GM18519 (cell line): ENCODE measurements around the gene SEMA3G.

Experiments
- ATAC-seq: cut with Tn5 transposase; IDR thresholded peaks from one replicate; pipeline ENCODE4 v1.9.1; 2021; ENCODE audit warnings: mild to moderate bottlenecking, moderate library complexity; ENCODE audit not compliant: unreplicated experiment, low FRiP score

Gene SEMA3G

DNA sequence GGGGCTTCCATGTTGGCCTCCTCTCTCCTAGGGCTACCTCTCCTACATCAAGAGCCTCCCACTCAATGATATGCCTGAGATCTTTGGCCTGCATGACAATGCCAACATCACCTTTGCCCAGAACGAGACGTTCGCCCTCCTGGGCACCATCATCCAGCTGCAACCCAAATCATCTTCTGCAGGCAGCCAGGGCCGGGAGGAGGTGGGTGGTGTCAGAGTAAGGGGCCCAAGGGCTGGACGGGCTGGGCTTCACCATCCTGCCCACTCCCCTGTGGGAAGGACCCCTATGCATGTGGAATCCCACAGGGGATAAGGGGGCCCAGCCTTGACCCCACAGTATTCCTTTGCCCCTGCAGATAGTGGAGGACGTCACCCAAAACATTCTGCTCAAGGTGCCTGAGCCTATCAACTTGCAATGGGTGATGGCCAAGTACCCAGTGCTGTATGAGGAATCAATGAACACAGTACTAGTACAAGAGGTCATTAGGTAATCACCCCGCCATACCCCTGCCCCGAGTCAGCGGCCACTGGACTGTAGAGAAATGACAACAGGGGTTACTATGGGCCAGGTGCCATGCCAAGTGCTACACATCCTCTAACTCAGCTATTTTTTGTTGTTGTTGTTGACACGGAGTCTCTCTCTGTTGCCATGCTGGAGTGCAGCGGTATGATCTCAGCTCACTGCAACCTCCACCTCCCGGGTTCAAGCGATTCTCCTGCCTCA is 47.1 kb downstream of the SEMA3G start:
- no peak for ATAC-seq

DNA sequence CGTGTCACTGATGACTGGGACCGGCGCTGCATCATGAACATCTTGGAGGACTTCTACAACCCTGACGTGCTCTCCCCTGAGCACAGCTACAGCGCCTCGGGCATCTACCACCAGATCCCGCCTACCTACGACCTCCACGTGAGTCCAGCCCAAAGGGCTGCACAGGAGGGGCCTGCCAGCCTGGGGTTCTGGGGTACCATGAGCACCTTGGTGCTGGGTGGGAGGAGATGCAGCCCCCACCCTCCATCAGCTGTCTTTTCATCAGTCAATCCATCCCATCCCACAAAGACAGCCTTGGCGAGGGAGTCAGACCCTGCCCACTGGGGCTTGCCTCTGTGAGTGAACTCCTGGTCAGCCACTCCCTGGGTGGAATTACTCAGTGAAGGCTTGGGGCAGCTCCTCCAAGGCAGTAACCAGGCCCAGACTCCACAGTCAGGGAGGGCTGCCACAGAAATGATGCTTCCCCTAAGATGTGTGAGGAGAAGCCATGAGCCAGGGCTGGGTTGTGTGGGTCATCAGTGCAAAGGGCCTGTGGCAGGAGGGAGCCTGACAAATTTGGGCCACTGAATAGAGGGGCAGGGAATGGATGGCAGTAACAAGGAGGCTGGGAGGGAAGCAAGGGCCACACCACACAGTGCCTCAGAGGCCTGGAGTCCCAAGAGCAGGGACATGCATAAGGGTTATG is 47.9 kb downstream of the SEMA3G start:
- no peak for ATAC-seq

DNA sequence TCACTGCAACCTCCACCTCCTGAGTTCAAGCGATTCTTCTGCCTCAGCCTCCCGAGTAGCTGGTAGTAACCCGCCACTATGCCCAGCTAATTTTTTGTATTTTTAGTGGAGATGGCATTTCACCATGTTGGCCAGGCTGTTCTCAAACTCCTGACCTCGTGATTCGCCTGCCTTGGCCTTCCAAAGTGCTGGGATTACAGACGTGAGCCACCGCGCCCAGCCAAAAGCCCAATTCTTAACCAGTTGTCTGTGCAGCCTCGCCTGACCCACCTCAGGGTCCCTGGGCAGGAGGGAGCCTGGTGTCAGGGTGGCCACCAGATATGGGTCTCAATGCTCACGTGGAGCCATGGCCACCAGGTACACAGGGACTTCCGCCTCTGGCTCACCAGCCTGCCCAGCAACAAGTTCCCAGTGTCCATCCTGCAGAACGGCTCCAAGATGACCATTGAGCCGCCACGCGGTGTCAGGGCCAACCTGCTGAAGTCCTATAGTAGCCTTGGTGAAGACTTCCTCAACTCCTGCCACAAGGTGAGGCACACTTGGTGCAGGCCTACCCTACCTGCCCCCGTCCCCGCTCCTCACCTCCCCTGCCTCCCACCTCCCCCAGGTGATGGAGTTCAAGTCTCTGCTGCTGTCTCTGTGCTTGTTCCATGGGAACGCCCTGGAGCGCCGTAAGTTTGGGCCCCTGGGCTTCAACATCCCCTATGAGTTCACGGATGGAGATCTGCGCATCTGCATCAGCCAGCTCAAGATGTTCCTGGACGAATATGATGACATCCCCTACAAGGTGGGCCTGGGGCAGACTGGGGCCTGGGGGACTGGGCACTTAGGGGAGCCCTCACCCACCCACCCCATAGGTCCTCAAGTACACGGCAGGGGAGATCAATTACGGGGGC is 48.6 kb downstream of the SEMA3G start:
- ATAC-seq, result no peak

DNA sequence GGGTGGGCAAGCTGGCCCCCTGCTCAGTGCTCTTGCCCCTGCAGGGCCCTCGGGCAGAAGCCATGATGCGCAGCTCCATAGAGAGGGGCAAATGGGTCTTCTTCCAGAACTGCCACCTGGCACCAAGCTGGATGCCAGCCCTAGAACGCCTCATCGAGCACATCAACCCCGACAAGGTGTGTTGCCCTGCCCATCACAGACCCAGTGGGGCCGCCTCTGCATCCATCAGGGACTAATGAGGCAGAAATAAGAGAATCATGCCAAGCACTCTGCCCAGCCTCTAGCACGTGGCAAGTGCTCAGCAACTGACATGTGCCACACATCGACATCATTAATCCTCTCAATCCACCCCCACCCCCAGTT is 49.4 kb downstream of the SEMA3G start:
- no peak for ATAC-seq

DNA sequence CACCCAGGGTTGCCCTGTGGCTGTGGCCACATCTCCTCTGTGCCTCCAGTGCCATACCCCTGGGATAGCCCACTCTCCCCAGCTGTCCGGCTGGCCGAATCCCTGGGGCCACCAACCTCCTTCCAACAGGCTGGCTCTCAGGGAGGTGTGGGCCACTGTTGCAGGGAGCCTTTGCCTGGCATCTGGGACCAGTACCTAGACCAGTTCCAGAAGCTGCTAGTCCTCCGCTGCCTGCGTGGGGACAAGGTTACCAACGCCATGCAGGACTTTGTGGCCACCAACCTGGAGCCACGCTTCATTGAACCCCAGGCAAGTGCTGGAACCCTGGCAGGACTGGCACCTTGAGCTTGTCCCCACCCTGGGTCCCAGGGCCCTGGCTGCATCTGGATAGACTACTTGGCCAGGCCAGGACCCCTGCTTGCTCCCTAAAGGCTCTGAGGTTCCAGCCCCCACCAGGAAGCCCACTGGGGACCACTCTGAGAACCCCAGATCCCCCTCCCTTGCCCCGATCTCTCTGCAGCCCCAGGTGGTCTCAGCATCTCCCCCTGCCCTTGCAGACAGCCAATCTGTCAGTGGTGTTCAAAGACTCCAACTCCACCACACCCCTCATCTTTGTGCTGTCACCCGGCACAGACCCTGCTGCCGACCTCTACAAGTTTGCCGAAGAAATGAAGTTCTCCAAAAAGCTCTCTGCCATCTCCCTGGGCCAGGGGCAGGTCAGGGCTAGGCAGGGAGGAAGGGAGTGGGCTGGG is 50.0 kb downstream of the SEMA3G start:
- no peak for ATAC-seq

DNA sequence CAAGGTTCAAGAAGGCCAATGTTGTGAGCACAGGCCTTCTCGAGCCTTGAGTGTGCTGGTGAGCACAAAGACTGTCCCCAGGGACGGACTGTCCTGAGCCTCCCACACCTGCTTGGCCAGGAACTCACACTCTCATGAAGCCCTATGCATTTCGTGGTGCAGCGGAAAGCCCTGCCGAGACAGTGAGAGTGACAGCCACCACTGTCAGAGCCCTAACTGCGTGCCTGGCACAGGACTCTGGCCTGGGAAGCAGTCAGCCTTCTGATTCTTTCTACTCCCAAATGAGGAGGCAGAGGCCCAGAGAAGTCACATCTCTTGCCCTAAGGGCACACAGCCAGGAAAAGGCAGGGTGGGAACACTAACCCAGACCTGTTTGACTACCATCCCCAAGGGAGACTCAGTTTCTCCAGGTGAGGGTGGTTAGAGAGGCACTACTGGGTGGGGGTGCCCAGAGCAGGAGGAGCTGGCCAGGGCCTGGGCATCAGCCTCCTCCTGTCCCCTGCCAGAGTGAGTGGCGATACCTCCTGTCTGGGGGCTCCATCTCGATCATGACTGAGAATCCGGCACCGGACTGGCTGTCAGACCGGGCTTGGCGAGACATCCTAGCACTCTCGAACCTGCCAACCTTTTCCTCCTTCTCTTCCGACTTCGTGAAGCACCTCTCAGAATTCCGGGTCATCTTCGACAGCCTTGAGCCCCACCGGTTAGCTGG is 50.8 kb downstream of the SEMA3G start:
- no peak for ATAC-seq

DNA sequence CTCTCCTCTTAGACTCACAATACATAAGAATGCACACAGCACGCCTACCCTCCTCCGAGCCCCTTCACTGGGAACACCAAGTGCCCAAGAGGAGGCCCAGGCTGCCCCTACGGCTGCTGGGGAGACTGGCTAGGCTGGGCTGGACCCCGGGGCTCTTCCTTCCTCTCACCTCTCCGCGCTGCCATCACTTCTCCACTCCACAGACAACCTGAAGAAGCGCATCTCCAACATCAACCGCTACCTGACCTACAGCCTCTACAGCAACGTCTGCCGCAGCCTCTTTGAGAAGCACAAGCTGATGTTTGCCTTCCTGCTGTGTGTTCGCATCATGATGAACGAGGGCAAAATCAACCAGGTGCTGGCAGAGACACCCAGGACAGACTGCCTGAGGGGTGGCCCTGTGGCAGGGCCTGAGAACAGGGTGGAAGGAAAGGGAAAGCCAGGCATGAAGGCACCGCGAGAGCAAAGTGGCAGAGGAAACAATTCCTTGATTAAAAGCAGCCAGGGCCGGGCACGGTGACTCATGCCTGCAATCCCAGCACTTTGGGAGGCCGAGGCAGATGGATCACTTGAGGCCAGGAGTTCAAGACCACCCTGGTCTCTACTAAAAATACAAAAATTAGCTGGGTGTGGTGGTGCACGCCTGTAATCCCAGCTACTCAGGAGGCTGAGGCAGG is 51.6 kb downstream of the SEMA3G start:
- no peak for ATAC-seq

DNA sequence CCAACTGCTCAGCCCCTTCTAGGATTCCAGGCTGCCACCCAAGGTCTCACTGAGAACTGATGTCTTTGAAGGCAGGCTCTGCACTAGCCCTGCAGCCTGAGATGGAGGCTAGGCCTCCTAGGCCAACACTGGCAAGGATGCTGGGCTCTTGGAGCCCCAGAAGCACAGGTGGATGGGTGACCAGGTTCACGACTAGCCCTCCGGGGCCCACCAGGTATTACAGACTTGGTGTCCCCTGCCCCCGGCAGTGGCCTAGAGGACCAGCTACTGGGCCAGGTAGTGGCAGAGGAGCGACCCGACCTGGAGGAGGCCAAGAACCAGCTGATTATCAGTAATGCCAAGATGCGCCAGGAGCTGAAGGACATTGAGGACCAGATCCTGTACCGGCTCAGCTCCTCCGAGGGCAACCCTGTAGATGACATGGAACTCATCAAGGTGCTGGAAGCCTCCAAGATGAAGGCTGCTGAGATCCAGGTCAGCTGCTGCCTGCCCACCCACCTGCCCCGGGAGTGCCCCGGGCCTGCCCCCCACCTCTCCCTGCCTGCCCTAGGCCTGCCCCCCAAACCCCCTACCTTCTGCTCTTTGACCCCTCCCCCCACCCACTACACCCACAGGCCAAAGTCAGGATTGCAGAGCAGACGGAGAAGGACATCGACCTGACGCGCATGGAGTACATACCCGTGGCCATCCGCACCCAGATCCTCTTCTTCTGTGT is 52.5 kb downstream of the SEMA3G start:
- ATAC-seq, result no peak

DNA sequence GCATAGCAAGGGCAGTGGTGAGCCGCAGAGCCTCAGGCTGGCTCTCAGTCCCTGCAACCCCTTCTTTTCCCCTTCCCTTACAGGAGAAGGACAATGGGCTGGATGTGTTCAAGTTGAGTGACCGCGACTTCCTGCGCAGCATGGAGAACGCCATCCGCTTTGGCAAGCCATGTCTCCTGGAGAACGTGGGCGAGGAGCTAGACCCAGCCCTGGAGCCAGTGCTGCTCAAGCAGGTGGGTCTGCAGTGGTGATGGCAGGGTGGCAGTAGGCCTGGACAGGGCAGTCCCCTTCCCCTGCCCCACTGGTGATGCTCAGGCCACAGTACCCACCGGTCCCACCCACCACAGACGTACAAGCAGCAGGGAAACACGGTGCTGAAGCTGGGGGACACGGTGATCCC is 53.8 kb downstream of the SEMA3G start:
- ATAC-seq, result no peak

DNA sequence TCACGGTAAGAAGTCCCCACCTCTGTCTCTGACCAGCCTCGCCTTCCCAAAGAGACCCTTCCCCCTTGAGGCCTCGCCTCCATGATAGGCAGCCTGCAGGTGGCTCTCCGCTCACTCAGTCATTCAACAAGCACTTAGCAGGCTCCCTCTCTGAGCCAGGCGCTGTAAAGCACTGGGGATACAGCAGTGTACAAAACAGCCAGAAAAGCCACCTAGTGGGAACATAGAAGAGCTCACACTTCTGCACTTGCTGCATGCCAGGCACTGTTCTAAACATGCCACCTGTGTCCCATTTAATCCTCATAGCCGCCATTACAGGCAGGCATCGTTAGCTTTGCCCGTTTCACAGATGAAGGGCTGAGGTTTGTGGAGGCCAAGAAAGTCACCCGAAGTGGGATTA is 56.0 kb downstream of the SEMA3G start:
- no peak for ATAC-seq

DNA sequence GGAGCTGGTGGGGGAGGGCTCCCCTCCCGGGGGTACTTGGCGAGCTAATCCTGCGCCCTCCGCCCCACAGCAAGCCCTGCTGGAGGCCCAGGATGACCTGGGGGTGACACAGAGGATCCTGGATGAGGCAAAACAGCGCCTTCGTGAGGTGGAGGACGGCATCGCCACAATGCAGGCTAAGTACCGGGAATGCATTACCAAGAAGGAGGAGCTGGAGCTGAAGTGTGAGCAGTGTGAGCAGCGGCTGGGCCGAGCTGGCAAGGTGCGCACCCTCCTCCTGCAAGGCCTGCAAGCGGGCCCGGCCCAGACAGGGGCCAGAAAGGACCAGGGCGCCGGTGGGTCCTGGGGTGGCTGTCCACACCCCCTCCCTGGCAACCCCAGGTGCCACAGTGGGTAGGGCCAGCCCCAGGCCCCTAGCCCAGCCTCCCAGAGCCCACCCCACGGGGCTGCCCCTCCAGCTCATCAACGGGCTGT is 56.5 kb downstream of the SEMA3G start:
- no peak for ATAC-seq

DNA sequence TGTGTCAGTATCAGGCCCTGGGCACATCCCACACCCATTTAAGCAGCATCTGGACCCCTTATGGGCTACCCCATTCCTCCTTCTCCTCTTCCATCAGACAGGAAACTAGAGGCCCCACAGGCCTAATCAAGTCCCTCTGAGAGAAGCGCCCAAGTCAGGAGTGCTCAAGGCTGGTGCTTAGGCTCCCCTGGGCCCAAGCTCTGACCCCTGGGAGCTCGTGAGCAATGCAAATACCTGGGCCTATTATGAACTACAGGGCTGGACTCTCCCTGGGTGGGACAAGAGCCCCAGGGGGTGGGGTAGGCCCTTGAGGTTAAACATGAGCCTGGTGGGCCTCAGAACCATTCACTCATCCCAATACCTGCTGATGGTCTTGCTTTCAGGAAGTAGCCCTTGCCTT is 57.4 kb downstream of the SEMA3G start:
- no peak for ATAC-seq

DNA sequence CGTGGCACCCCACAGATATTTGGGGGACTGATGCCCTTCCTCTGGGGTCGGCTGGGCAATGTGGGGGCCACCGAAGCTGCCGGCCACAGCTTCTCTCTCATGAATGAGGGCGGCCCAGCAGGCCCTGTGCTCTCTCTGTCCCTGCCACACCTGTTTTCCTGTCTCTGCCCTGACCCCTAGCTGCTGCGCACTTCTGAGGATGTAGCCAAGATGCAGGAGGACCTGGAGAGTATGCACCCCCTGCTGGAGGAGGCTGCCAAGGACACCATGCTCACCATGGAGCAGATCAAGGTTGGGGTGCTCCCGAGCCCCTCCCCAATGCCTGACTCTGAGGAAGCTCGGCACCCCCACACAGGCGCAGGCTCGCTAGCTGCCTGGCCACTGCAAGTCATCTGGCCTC is 59.7 kb downstream of the SEMA3G start:
- no peak for ATAC-seq

DNA sequence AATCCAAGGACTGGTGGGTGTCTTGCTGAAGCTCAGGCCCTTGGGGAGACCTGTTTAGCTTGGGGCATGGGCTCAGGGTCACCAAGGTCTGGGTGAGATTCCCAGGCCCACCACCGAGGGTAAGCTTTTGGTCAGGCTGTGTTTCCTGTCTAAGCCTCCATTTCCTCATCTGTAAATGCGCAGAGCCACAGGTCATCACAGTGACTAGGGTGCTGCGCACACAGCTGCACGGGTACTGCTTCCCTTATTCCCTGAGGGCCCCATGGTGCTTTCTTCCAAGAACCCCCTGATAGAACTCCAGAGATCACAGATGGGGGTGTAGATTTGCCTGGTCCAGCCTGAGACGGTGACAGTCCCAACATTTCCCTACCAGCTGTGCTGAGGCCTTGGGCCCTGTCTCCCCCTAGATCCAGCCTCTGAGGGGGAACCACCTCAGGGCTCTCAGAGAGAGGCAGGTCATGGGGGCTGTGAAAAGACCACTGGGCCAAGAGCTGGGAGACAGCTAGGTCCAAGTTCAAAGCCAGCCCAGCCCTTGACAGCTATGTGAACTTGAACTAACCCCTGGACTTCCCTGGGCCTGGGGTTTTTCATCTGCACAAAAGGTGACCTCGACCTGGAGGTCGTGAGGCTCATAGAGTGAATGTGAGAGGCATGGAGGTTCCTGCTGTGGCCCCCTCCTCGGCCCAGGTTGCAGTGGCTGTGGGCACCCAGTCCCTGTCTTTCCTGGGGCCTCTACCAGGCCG is 60.7 kb downstream of the SEMA3G start:
- ATAC-seq, result no peak

DNA sequence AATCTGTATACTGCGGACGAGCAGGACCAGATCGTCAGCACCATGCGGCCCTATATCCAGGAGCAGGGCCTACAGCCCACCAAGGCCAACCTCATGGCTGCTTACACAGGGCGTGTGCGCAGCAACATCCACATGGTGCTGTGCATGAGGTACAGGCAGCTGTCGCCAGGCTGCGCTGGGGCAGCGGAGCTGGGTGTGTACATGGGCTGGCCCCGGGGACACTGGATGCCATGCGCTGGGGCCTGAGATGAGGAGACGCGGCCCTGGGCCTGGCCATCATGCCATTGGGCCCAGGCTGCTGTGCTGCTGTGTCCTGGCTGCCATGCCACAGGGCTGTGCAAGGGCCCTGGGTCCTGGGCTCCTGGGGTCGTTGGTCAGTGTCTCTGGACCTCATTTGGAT is 61.5 kb downstream of the SEMA3G start:
- no peak for ATAC-seq
